ENCODE measurements around the gene EGFLAM. TPM values are rescaled to one million over a fixed set of nuclear protein-coding genes. Genes with fewer than 3 reads are reported as not detected.

The EGFLAM gene
- total RNA-seq, 4 donors from 2014 or later, result 1.8 to 3.9 (median 3.0) TPM

DNA sequence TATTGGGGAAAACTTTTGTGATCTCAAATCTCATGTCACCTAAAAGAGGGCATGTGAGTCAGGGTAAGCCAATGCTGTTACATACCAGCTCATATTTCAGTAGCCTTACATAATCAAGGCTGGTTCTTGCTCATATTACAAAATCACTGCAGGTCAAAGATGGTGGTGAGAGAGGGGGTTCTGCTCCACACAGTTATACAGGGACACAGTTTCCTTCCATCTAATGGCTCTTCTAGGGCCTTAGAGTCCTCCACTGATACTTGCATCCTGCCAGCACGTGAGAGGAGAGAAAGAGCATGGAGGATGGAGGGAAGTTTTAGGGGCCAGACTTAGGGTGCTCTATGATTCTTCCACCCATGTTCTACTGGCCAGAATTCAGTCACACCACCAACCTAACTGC lies 168.1 kb downstream of the EGFLAM start:
- Histone ChIP-seq H3K4me3 (no peak overlapping the region), H3K27ac (no peak overlapping the region), H3K4me1 (no peaks in the 10 kb centered on the region), H3K27me3 (no peaks in the 10 kb centered on the region), H3K36me3 (no peaks in the 10 kb centered on the region), H3K9me3 (no peaks in the 10 kb centered on the region)
- 93% methylated on average over 1 of the region's 1 CpG for WGBS
- DNase-seq (ENCODE audit: low spot score in 2 of 2), result peak in 1 of 2 donors; percentile 9
- no peak for TF ChIP-seq POLR2AphosphoS5 (IDR thresholded peaks at IDR 0.05)
- no peak for TF ChIP-seq CTCF (IDR thresholded peaks at IDR 0.05)
- TF ChIP-seq EP300 (IDR thresholded peaks at IDR 0.05), result no peak
- no peak for TF ChIP-seq POLR2A (IDR thresholded peaks at IDR 0.05)

- H3K27ac ChIP-seq, result no peak overlapping the region
- no peak overlapping the region for H3K4me3 ChIP-seq
- no peaks in the 10 kb centered on the region for H3K4me1 ChIP-seq
- no peaks in the 10 kb centered on the region for H3K27me3 ChIP-seq
- H3K9me3 ChIP-seq, result no peaks in the 10 kb centered on the region
- TF ChIP-seq POLR2AphosphoS5 (IDR thresholded peaks at IDR 0.05), result no peak
- TF ChIP-seq EP300 (IDR thresholded peaks at IDR 0.05), result no peak
- TF ChIP-seq POLR2A (IDR thresholded peaks at IDR 0.05), result no peak
- no peak for TF ChIP-seq CTCF (IDR thresholded peaks at IDR 0.05)
- no peaks in the 10 kb centered on the region for H3K36me3 ChIP-seq
- 65% methylated on average over 8 of the region's 9 CpGs for WGBS
- no peak for DNase-seq (ENCODE audit: low spot score in 2 of 2)
These were observed 168.9 kb downstream of the EGFLAM start for GRCh38 chr5:38426986-38427950.

DNA sequence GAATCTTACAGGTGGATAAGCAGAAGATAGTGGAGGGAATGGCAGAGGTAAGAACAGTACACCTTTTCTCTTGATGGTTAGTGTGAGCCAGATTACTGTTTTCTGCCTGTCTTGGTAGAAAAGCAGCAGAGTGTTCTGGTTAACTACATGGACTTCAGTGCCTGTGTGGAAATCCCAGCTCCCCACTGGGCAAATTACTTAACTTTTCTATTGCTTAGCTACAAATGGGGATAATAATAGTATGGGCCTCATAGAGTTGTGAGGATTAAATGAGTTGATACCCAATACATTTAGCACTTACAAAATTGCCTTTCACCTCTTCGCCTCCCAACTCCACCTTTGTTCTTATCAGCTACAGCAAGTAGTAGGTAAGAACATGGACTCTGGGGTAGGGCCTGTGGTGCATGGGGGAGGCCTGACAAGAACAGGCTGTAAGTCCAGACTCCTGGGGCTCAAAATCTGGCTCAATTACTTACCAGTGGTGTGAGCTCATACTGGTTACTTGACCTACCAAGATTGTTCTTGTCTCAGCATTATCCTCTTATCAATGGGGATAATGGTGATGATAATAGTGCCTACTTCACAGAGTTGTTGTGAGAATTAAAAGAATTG lies 173.0 kb downstream of the EGFLAM start:
- 100% methylated on average over 1 of the region's 1 CpG for WGBS

DNA sequence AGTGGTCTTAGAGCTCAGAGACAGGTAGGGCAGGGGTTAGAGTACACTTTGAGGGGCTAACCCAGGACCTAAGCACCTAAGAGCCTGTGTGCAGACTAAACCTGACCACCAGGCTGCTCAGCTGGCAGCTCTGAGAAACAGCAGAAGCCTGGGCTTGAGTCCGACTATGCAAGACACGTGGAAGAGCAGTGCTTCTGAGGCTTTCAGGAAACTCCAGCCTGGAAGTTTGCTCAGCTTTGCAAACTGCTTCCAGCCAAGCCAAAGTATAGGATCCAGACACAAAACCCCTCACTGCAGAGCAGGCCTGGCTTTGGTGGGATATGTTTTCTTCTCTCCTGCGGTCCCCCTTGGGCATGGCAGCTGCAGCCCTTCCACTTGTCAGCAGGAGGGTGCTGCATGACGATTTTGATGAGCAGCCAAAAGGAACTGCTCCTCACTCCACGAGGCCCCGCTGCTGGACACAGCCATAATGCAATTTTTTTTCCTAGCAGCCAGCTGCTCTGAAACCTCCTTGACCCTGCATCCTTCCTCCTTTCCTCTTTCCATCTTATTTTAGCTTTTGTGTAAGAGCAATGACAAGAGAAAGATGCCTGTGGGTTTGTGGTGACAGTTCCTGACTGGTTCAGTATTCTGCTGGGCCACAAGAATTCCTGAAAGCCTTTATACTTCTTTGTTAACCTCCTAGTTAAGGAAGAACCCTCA lies 175.0 kb downstream of the EGFLAM start:
- Histone ChIP-seq H3K36me3 (no peaks in the 10 kb centered on the region), H3K4me1 (peaks cover 10% of the 10 kb centered on the region), H3K9me3 (no peaks in the 10 kb centered on the region), H3K27me3 (no peaks in the 10 kb centered on the region), H3K27ac (no peak overlapping the region), H3K4me3 (no peak overlapping the region)
- 47% methylated on average over 6 of the region's 6 CpGs for WGBS
- no peak for DNase-seq (ENCODE audit: low spot score in 2 of 2)
- TF ChIP-seq EP300 (IDR thresholded peaks at IDR 0.05), result no peak
- no peak for TF ChIP-seq POLR2AphosphoS5 (IDR thresholded peaks at IDR 0.05)
- TF ChIP-seq CTCF (IDR thresholded peaks at IDR 0.05), result no peak
- no peak for TF ChIP-seq POLR2A (IDR thresholded peaks at IDR 0.05)

More for the DNA sequence above, 173.0 kb downstream of the EGFLAM start:
- H3K4me1 ChIP-seq, result peaks cover 7% of the 10 kb centered on the region
- H3K27ac ChIP-seq, result no peak overlapping the region
- no peaks in the 10 kb centered on the region for H3K36me3 ChIP-seq
- TF ChIP-seq POLR2AphosphoS5 (IDR thresholded peaks at IDR 0.05) (no peak), EP300 (IDR thresholded peaks at IDR 0.05) (no peak), CTCF (IDR thresholded peaks at IDR 0.05) (no peak), POLR2A (IDR thresholded peaks at IDR 0.05) (no peak)
- H3K9me3 ChIP-seq, result no peaks in the 10 kb centered on the region
- H3K4me3 ChIP-seq, result no peak overlapping the region
- H3K27me3 ChIP-seq, result no peaks in the 10 kb centered on the region
- DNase-seq (ENCODE audit: low spot score in 2 of 2), result no peak
